Loucy (cell line): ENCODE results near the gene WRAP73.

Experiments
- H2AFZ ChIP-seq: fragments of 200-600 bp; sonication (generic); 2 replicates; pipeline ENCODE4 v1.6.0; 2016; ENCODE audit warnings: antibody characterized with exemption, mild to moderate bottlenecking, low read length, moderate library complexity
- H3F3A ChIP-seq: fragments of 200-600 bp; 2 replicates; pipeline ENCODE4 v1.6.0; 2016; ENCODE audit warnings: antibody characterized with exemption, low read depth, mild to moderate bottlenecking
- H3K27me3 ChIP-seq: fragments of 200-600 bp; sonication (generic); 2 replicates; pipeline ENCODE4 v1.6.1; 2014; ENCODE audit warnings: low read length, mild to moderate bottlenecking; ENCODE audit not compliant: insufficient read depth, poor library complexity, severe bottlenecking
- H3K36me3 ChIP-seq: fragments of 200-600 bp; sonication (generic); 2 replicates; pipeline ENCODE4 v1.6.1; 2016; ENCODE audit warnings: low read length; ENCODE audit not compliant: insufficient read depth
- H3K4me1 ChIP-seq: fragments of 200-600 bp; sonication (generic); 2 replicates; pipeline ENCODE4 v1.5.1; 2014; ENCODE audit warnings: low read length, mild to moderate bottlenecking; ENCODE audit not compliant: insufficient read depth, poor library complexity, severe bottlenecking
- H3K4me2 ChIP-seq: fragments of 200-600 bp; sonication (generic); 2 replicates; pipeline ENCODE4 v1.6.0; 2014; ENCODE audit warnings: antibody characterized with exemption, low read length, low read depth, mild to moderate bottlenecking; ENCODE audit not compliant: poor library complexity, severe bottlenecking
- H3K4me3 ChIP-seq: fragments of 200-600 bp; sonication (generic); 2 replicates; pipeline ENCODE4 v1.5.1; 2014; ENCODE audit warnings: low read length, mild to moderate bottlenecking, mixed read lengths; ENCODE audit not compliant: poor library complexity, severe bottlenecking
- H3K79me2 ChIP-seq: fragments of 200-600 bp; sonication (generic); 2 replicates; pipeline ENCODE4 v1.6.1; 2014; ENCODE audit warnings: low read length; ENCODE audit not compliant: insufficient read depth
- H3K9ac ChIP-seq: fragments of 200-600 bp; sonication (generic); 2 replicates; pipeline ENCODE4 v1.6.0; 2014; ENCODE audit warnings: mild to moderate bottlenecking, low read depth, low read length, moderate library complexity; ENCODE audit not compliant: poor library complexity, severe bottlenecking
- H3K9me2 ChIP-seq: fragments of 200-600 bp; sonication (generic); replicated peaks from 2 replicates; pipeline ENCODE4 v1.6.1; 2016; ENCODE audit warnings: low read depth, low read length, mixed read lengths
- H3K9me3 ChIP-seq: fragments of 200-600 bp; sonication (generic); 2 replicates; pipeline ENCODE4 v1.6.1; 2014; ENCODE audit warnings: mild to moderate bottlenecking, antibody characterized with exemption, low read length, low read depth; ENCODE audit not compliant: insufficient read depth
- H4K20me1 ChIP-seq: fragments of 200-600 bp; sonication (generic); 2 replicates; pipeline ENCODE4 v1.6.0; 2014; ENCODE audit warnings: antibody characterized with exemption, low read length, mild to moderate bottlenecking; ENCODE audit not compliant: insufficient read depth, poor library complexity, severe bottlenecking
- CTCF ChIP-seq: fragments of 200-600 bp; sonication (generic); conservative IDR thresholded peaks from 2 replicates; pipeline ENCODE4 v1.5.1; 2014; ENCODE audit warnings: mild to moderate bottlenecking, antibody characterized with exemption, low read length
- EZH2phosphoT487 ChIP-seq: fragments of 200-600 bp; IDR thresholded peaks from 2 replicates; pipeline ENCODE4 v1.6.1; 2018; ENCODE audit warnings: antibody characterized with exemption, mild to moderate bottlenecking, moderate library complexity, borderline replicate concordance

The WRAP73 gene

DNA sequence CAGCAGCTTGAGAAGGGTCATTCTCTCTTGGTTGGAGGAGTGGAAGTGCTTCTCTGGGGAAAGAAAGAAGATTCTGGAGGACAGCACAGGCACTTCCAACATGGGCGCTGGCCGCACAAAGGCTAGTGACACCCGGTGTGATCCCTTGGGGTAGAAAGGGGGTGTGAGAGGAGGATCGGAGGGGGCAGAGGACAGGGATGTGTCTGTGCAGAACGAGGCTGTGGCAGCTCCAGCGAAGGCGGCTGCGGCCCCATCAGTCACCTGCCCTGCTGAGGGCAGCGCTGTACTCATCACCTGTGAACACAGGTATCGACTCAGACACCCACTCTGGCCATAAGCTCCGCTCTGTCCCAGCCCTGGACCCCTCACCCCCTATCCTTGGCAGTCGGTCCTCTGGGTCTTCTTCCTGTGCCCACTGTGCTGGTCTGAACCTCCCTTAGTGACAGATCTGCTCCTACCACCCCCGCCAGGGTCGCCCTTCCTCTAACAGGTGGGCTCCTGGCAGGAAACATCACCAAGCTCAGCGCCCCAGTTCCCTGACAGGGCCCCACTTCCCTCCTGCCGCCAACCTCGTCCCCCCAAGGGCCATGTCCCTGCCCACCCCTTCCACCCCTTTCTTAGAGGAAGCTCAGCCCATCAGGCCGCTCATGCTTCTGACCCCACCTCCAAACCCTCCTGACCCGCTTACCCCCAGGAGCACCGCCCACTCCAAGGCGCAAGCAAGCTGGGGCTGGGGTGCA, 22.5 kb upstream of the WRAP73 start:
- Histone ChIP-seq H3K79me2 (no peaks in the 10 kb centered on the region), H3K4me2 (no peak overlapping the region), H3F3A (no peaks in the 10 kb centered on the region), H3K4me3 (no peak overlapping the region), H2AFZ (no peak overlapping the region), H3K9me3 (no peaks in the 10 kb centered on the region), H3K9me2 (no peaks in the 10 kb centered on the region), H3K36me3 (no peaks in the 10 kb centered on the region), H4K20me1 (no peaks in the 10 kb centered on the region), H3K9ac (no peak overlapping the region), H3K27me3 (no peaks in the 10 kb centered on the region), H3K4me1 (peaks cover 10% of the 10 kb centered on the region)
- TF ChIP-seq CTCF = no peak
- no peak for TF ChIP-seq EZH2phosphoT487

GRCh38 chr1:3671371-3672180, 21.7 kb upstream of the WRAP73 start:
- no peaks in the 10 kb centered on the region for H3K79me2 ChIP-seq
- no peak overlapping the region for H2AFZ ChIP-seq
- H3F3A ChIP-seq = no peaks in the 10 kb centered on the region
- no peaks in the 10 kb centered on the region for H3K36me3 ChIP-seq
- H3K4me2 ChIP-seq = no peak overlapping the region
- TF ChIP-seq EZH2phosphoT487 (no peak), CTCF (no peak)
- H3K9ac ChIP-seq = no peak overlapping the region
- H3K4me3 ChIP-seq = no peak overlapping the region
- H3K9me2 ChIP-seq = no peaks in the 10 kb centered on the region
- H4K20me1 ChIP-seq = no peaks in the 10 kb centered on the region
- H3K9me3 ChIP-seq = no peaks in the 10 kb centered on the region
- H3K4me1 ChIP-seq = peaks cover 2% of the 10 kb centered on the region
- H3K27me3 ChIP-seq = no peaks in the 10 kb centered on the region

DNA sequence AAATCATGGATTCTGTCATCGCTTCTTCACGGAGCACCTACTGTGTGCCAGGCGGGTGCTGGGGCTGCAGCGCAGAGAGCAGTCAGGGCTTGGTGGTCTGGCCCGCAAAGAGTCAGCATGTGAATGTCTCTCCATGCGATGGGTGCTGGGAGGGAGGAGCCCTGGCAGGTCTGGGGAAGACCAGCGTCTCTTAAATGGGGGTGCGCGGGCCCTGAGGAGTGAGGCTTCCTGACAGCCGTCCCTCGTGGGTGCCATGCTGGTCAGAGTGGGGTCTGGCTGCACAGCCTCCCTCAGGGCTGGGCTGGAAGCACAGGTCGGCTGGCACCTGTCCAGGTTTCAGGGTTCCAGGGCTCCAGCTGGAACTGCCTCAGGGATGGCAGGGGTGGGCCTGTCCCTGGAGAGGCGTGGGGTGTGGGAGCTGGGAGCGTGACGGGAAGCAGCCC, 20.9 kb upstream of the WRAP73 start:
- Histone ChIP-seq H3K27me3 (no peaks in the 10 kb centered on the region), H3K4me2 (no peak overlapping the region), H3K9ac (no peak overlapping the region), H3K4me3 (no peak overlapping the region), H3K9me2 (no peaks in the 10 kb centered on the region), H3F3A (no peaks in the 10 kb centered on the region), H4K20me1 (no peaks in the 10 kb centered on the region), H3K9me3 (no peaks in the 10 kb centered on the region), H3K79me2 (no peaks in the 10 kb centered on the region), H3K36me3 (no peaks in the 10 kb centered on the region), H2AFZ (no peak overlapping the region), H3K4me1 (no peaks in the 10 kb centered on the region)
- TF ChIP-seq EZH2phosphoT487 (no peak), CTCF (no peak)
